HG03378 (cell line): Measurements from ENCODE around the gene POTEF.
"Not testable (repeated sequence)": the region's sequence is repeated elsewhere in the genome, so short reads cannot be mapped to it uniquely, and the experiment has no call there.

Source experiments
- ATAC-seq: cut with Tn5 transposase; IDR thresholded peaks from one replicate; pipeline ENCODE4 v1.9.1; 2021; ENCODE audit warnings: mild to moderate bottlenecking, moderate library complexity; ENCODE audit not compliant: unreplicated experiment

POTEF gene

GRCh38 chr2:130135692-130136541, 6.9 kb upstream of the POTEF start:
- no peak for ATAC-seq

- not testable (repeated sequence) for ATAC-seq
Measured at GRCh38 chr2:130128464-130128863, 558 bp downstream of the POTEF start.

GRCh38 chr2:130127726-130128125, 1.3 kb downstream of the POTEF start:
- not testable (repeated sequence) for ATAC-seq

- ATAC-seq: not testable (repeated sequence)
Measured at GRCh38 chr2:130120924-130121323, 8.1 kb downstream of the POTEF start.

GRCh38 chr2:130102597-130103363, 26.2 kb downstream of the POTEF start:
- ATAC-seq: not testable (repeated sequence)

GRCh38 chr2:130062645-130063044, 66.4 kb downstream of the POTEF start:
- not testable (repeated sequence) for ATAC-seq

GRCh38 chr2:130059982-130060381, 69.0 kb downstream of the POTEF start:
- ATAC-seq: not testable (repeated sequence)

GRCh38 chr2:130056336-130056735, 72.7 kb downstream of the POTEF start:
- not testable (repeated sequence) for ATAC-seq

GRCh38 chr2:130053217-130053911, 75.7 kb downstream of the POTEF start:
- not testable (repeated sequence) for ATAC-seq

GRCh38 chr2:130052376-130052775, 76.6 kb downstream of the POTEF start:
- not testable (repeated sequence) for ATAC-seq

GRCh38 chr2:130048422-130048821, 80.6 kb downstream of the POTEF start:
- not testable (repeated sequence) for ATAC-seq

GRCh38 chr2:130038265-130038603, 90.8 kb downstream of the POTEF start:
- not testable (repeated sequence) for ATAC-seq

- not testable (repeated sequence) for ATAC-seq
Measured at GRCh38 chr2:130025931-130026330, 103.1 kb downstream of the POTEF start.
